ENCODE results near the gene GLUL.

DNA sequence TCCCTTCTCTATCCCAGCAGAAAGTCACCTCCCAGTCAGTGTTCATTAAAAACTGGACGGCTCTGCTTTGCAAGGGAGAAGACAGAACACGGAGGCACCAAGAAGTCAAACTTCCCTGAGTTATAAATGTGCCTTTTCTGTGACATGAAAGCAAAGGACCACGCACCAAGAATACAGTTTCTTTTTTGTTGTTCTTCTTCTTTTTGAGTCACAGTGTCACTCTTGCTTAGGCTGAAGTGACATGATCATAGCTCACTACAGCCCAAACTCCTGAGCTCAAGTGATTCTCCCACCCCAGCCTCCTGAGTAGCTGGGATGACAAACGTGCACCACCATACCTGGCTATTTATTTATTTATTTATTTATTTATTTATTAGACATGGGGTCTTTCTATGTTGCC, 22.7 kb downstream of the GLUL start:
- TF ChIP-seq, protein P1, sequence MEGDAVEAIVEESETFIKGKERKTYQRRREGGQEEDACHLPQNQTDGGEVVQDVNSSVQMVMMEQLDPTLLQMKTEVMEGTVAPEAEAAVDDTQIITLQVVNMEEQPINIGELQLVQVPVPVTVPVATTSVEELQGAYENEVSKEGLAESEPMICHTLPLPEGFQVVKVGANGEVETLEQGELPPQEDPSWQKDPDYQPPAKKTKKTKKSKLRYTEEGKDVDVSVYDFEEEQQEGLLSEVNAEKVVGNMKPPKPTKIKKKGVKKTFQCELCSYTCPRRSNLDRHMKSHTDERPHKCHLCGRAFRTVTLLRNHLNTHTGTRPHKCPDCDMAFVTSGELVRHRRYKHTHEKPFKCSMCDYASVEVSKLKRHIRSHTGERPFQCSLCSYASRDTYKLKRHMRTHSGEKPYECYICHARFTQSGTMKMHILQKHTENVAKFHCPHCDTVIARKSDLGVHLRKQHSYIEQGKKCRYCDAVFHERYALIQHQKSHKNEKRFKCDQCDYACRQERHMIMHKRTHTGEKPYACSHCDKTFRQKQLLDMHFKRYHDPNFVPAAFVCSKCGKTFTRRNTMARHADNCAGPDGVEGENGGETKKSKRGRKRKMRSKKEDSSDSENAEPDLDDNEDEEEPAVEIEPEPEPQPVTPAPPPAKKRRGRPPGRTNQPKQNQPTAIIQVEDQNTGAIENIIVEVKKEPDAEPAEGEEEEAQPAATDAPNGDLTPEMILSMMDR (IDR thresholded peaks at IDR 0.05; ENCODE audit: low read depth, low read length) = no peak
- no peak for TF ChIP-seq POLR2A (IDR thresholded peaks at IDR 0.05; ENCODE audit: extremely low read depth, insufficient read length)
